Stomach (tissue), 9 donors: ENCODE measurements around the gene TMIGD1. TPM values are rescaled to one million over a fixed set of nuclear protein-coding genes. Genes with fewer than 3 reads are reported as not detected.

Experiments used
- DNase-seq, 2 donors: peaks; one replicate each; pipeline versions ENCODE4 v3.0.0 to v3.0.0-alpha.2; 2013 to 2019
- H3K27ac ChIP-seq, 5 donors: fragments of 200-600 bp in 4 of 5; sonication (generic) in 4 of 5; one replicate each; pipeline ENCODE4 v1.5.1; 2013 to 2019; ENCODE audit warnings: mild to moderate bottlenecking in 1 of 5, moderate library complexity in 1 of 5
- H3K27me3 ChIP-seq, 3 donors: fragments of 200-600 bp; sonication (generic); one replicate each; pipeline ENCODE4 v1.5.1; 2017 to 2019; ENCODE audit warnings: mixed run types in 1 of 3
- H3K36me3 ChIP-seq, 4 donors: fragments of 200-600 bp; sonication (generic); 1 replicate in 3 of 4; 2 replicates in 1 of 4; pipeline ENCODE4 v1.5.1; 2016 to 2019
- H3K4me1 ChIP-seq, 4 donors: fragments of 200-600 bp; sonication (generic); one replicate each; pipeline ENCODE4 v1.5.1; 2016 to 2019
- H3K4me3 ChIP-seq, 4 donors: fragments of 200-600 bp; sonication (generic) in 3 of 4; one replicate each; pipeline ENCODE4 v1.5.1; 2016 to 2019; ENCODE audit warnings: mild to moderate bottlenecking in 1 of 4
- H3K9me3 ChIP-seq, 4 donors: fragments of 200-600 bp; sonication (generic); one replicate each; pipeline ENCODE4 v1.5.1; 2016 to 2019
- EP300 ChIP-seq: sonication (generic); formaldehyde crosslinking; IDR thresholded peaks from one replicate; pipeline ENCODE4 v1.6.1; 2017; ENCODE audit warnings: antibody characterized with exemption
- POLR2A ChIP-seq, 4 donors: fragments of 450-650 bp; IDR thresholded peaks; one replicate each; pipeline ENCODE4 v1.6.1; 2016; ENCODE audit warnings: antibody characterized with exemption in 4 of 4, control low read depth in 2 of 4, mild to moderate bottlenecking in 1 of 4, moderate library complexity in 1 of 4
- POLR2AphosphoS5 ChIP-seq, 3 donors: sonication (generic); formaldehyde crosslinking; IDR thresholded peaks; one replicate each; pipeline ENCODE4 v1.6.1; 2016; ENCODE audit warnings: antibody characterized with exemption in 3 of 3
- WGBS, 5 donors: extraction: QIAGEN DNeasy Blood & Tissue Kit in 3 of 5; methylation state at CpG; one replicate each; pipeline versions ENCODE4 v1.1.5 to v1.1.7; 2013 to 2018; 5-methylcytosine and 5-hydroxymethylcytosine counted together
- intact Hi-C: fragments of 100-400 bp; cut with DNase I; formaldehyde crosslinking; loops from one replicate; pipeline ENCODE4 v1.15.1; 2023; ENCODE audit warnings: low total_unique reads
- polyA plus RNA-seq, 3 donors: library from polyadenylated mRNA; stranded (reverse); fragments of 200-250 nt; gene quantifications; one replicate each; pipeline ENCODE4 v1.2.3, GENCODE V29; 2013
- total RNA-seq, 5 donors: library from RNA; depleted of rRNA; stranded (reverse); fragments of >200 nt; gene quantifications; one replicate each; pipeline versions ENCODE4 v1.1.0 to v1.2.3, GENCODE V29; 2014 to 2016
- TF ChIP-seq, protein P1 (sequence below), 7 experiments: fragments of 450-650 bp in 4 of 7; fragments of 200-600 bp in 3 of 7; sonication (generic) in 3 of 7; IDR thresholded peaks; one replicate each; pipeline ENCODE4 v1.5.1; 2016 to 2019; ENCODE audit warnings: antibody characterized with exemption in 7 of 7, control low read depth in 2 of 7, mild to moderate bottlenecking in 1 of 7
- donor health status: healthy with polysubstance abuse.
- donor health status: Bipolar disorder and iron deficiency.
- donor health status: healthy.

The TMIGD1 gene
- total and polyA plus RNA-seq, 8 donors: 1.1 TPM; not detected in 7

DNA sequence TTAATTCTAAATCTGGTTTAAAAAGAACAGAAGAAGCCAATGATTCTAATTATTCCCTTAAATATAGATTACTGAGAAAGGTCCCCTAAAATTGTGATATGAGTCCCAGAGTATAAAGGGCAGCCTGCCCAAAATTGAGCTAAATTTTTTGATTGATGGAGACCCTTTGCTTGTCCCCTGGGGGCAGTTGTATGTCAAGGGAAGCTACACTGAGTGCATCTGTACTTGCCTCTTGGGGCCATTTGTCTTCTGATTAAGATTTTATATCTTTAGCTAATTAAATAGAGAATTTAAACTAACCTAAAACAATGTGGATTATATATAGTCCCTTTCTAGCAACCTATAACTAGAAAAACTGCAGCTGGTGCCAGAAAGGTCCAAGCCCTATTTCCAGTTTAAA lies 54.7 kb downstream of the TMIGD1 start:
- no peak overlapping the region for H3K4me3 ChIP-seq
- TF ChIP-seq EP300: no peak
- TF ChIP-seq POLR2A (IDR thresholded peaks at IDR 0.05): no peak
- no peak for TF ChIP-seq POLR2AphosphoS5 (IDR thresholded peaks at IDR 0.05)
- TF ChIP-seq, protein P1, sequence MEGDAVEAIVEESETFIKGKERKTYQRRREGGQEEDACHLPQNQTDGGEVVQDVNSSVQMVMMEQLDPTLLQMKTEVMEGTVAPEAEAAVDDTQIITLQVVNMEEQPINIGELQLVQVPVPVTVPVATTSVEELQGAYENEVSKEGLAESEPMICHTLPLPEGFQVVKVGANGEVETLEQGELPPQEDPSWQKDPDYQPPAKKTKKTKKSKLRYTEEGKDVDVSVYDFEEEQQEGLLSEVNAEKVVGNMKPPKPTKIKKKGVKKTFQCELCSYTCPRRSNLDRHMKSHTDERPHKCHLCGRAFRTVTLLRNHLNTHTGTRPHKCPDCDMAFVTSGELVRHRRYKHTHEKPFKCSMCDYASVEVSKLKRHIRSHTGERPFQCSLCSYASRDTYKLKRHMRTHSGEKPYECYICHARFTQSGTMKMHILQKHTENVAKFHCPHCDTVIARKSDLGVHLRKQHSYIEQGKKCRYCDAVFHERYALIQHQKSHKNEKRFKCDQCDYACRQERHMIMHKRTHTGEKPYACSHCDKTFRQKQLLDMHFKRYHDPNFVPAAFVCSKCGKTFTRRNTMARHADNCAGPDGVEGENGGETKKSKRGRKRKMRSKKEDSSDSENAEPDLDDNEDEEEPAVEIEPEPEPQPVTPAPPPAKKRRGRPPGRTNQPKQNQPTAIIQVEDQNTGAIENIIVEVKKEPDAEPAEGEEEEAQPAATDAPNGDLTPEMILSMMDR (IDR thresholded peaks at IDR 0.05): no peak
- H3K36me3 ChIP-seq: peaks cover 13 to 89% (median 79%) of the 10 kb centered on the region in 4 donors
- no peaks in the 10 kb centered on the region for H3K27me3 ChIP-seq
- no peaks in the 10 kb centered on the region for H3K4me1 ChIP-seq
- intact Hi-C loops: no loop called here
- no peaks in the 10 kb centered on the region for H3K9me3 ChIP-seq
- no peak overlapping the region for H3K27ac ChIP-seq
- no peak for DNase-seq

DNA sequence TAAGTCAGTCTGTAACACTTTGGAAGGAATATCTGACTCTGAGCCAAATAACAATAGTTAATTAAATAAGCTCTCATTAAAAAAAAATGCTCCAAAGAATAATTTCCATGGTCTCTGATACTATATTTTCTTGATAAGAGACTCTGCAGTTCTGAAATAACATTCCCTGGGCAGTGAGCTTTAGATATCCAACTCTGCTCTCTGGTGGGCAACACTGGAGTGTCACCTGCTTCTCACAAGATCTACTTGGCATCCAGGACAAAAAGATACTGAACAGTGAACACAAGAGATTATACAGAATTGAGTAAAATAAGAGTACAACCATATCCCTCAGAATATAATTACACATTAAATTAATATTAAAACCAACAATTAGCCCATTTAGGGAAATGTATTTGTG lies 55.8 kb downstream of the TMIGD1 start:
- H3K36me3 ChIP-seq: peaks cover 16 to 89% (median 80%) of the 10 kb centered on the region in 4 donors

DNA sequence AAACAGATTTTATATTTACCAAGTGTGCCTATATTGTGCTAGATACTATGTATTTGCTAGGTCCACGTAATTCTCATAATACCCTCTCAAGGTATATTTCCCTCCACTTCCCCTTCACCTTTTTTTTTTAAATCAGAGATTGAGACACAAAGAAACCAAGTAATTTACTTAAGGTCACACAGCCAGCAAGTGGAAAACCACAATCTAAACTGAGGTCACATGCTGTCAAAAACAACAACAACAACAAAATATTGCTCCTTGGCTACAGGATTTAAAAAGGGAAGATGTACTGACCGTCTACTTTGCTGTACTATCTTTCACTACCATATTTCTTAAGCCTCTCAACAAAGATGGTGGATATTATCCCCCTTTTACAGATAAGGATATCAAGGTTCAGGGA lies 57.9 kb downstream of the TMIGD1 start:
- no peak overlapping the region for H3K27ac ChIP-seq
- no peak overlapping the region for H3K4me3 ChIP-seq
- no peaks in the 10 kb centered on the region for H3K27me3 ChIP-seq
- H3K9me3 ChIP-seq: no peaks in the 10 kb centered on the region
- peaks cover 35 to 91% (median 80%) of the 10 kb centered on the region in 4 donors for H3K36me3 ChIP-seq
- intact Hi-C loops: no loop called here
- WGBS, 5 donors: 72 to 92% (median 88%) methylated on average over 2 of the region's 2 CpGs
- no peaks in the 10 kb centered on the region for H3K4me1 ChIP-seq
- DNase-seq: no peak
- TF ChIP-seq POLR2AphosphoS5 (IDR thresholded peaks at IDR 0.05): no peak
- TF ChIP-seq EP300: no peak
- no peak for TF ChIP-seq POLR2A (IDR thresholded peaks at IDR 0.05)
- TF ChIP-seq, protein P1 (IDR thresholded peaks at IDR 0.05): no peak

More for the DNA sequence above, 55.8 kb downstream of the TMIGD1 start:
- TF ChIP-seq, protein P1 (IDR thresholded peaks at IDR 0.05): peak in 3 of 7 experiments; percentile 24 to 29 (median 25)
- TF ChIP-seq EP300: no peak
- no peak for TF ChIP-seq POLR2A (IDR thresholded peaks at IDR 0.05)
- H3K27me3 ChIP-seq: no peaks in the 10 kb centered on the region
- no peak overlapping the region for H3K27ac ChIP-seq
- peak; percentile 28 to 76 for DNase-seq
- H3K4me1 ChIP-seq: no peaks in the 10 kb centered on the region
- H3K4me3 ChIP-seq: no peak overlapping the region
- no peaks in the 10 kb centered on the region for H3K9me3 ChIP-seq
- intact Hi-C loops: no loop called here

DNA sequence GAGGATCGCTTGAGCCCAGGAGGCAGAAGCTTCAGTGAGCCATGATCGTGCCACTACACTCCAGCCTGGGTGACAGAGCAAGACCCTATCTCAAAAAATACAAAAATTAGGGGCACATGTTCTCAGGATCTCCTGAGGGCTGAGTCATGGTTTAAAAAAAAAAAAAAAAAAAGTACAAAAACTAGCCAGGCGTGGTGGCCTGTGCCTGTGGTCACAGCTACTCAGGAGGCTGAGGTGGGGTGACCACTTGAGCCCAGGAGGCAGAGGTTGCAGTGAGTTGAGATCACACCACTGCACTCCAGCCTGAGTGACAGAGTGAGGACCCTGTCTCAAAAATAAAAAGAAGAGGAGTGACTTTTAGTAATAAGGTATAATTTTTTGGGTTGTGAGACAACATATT lies 59.0 kb downstream of the TMIGD1 start:
- Histone ChIP-seq H3K4me3 (no peak overlapping the region), H3K27ac (no peak overlapping the region), H3K4me1 (no peaks in the 10 kb centered on the region), H3K27me3 (no peaks in the 10 kb centered on the region), H3K36me3 (peaks cover 40 to 91% (median 80%) of the 10 kb centered on the region in 4 donors), H3K9me3 (no peaks in the 10 kb centered on the region)
- DNase-seq: no peak
- 92 to 97% (median 93%) methylated on average over 3 of the region's 3 CpGs for WGBS, 5 donors
- intact Hi-C loops: no loop called here
- TF ChIP-seq POLR2A (IDR thresholded peaks at IDR 0.05) (no peak), EP300 (no peak), POLR2AphosphoS5 (IDR thresholded peaks at IDR 0.05) (no peak)
- TF ChIP-seq, protein P1 (IDR thresholded peaks at IDR 0.05): no peak
